Right ventricle myocardium superior (tissue), 1 donor: Measurements from ENCODE around the gene DISP1. TPM values are rescaled to one million over a fixed set of nuclear protein-coding genes. Genes with fewer than 3 reads are reported as not detected.
"Not testable (repeated sequence)": the region's sequence is repeated elsewhere in the genome, so short reads cannot be mapped to it uniquely, and the experiment has no call there.

Experiments used
- ATAC-seq: fragments of 200-7000 bp; cut with Tn5 transposase; one replicate; pipeline ENCODE4 v1.9.1; 2020; ENCODE audit warnings: mild to moderate bottlenecking; ENCODE audit not compliant: poor library complexity
- DNase-seq: peaks from one replicate; pipeline ENCODE4 v3.0.0-alpha.2; 2020
- intact Hi-C: fragments of 100-400 bp; cut with DNase I; formaldehyde crosslinking; loops from one replicate; pipeline ENCODE4 v1.11.2; 2022
- total RNA-seq: library from RNA; stranded (reverse); fragmentation: NEBNext Ultra II Directional; extraction: Animal tissue kit (Norgen Biotek cat#: 25700); gene quantifications from one replicate; pipeline ENCODE4 v1.2.1, GENCODE V29; 2021
- donor health status: DM: no; HTN: yes; CAD: no; lungs with severe emphysema.

Gene DISP1
- total RNA-seq, 1 donor from 2014 or later: 5.1 TPM

GRCh38 chr1:222843469-222844410 is 28.9 kb downstream of the DISP1 start:
- ATAC-seq (no peak), DNase-seq (no peak)
- intact Hi-C loops: no loop called here

- ATAC-seq: no peak
- intact Hi-C loops: no loop called here
- no peak for DNase-seq
Observed at GRCh38 chr1:222844411-222844779, 29.6 kb downstream of the DISP1 start.

- ATAC-seq (no peak), DNase-seq (no peak)
- intact Hi-C loops: no loop called here
Observed at GRCh38 chr1:222845763-222846162, 30.9 kb downstream of the DISP1 start.

GRCh38 chr1:222850550-222850949 is 35.7 kb downstream of the DISP1 start:
- ATAC-seq, DNase-seq, intact Hi-C loops: not testable (repeated sequence)

GRCh38 chr1:222852326-222852725 is 37.5 kb downstream of the DISP1 start:
- ATAC-seq: no peak
- intact Hi-C loops: no loop called here
- DNase-seq: no peak

- intact Hi-C loops: no loop called here
- DNase-seq (no peak), ATAC-seq (no peak)
Observed at GRCh38 chr1:222861062-222861461, 46.2 kb downstream of the DISP1 start.

Other genes starting within 250 kb of the DISP1 start
- gene TAF1A, start 225.1 kb upstream of the DISP1 start, total RNA-seq: 2.5 TPM
- 49.2 TPM for gene MIA3, start 196.9 kb upstream of the DISP1 start, total RNA-seq
- gene AIDA, start 102.5 kb upstream of the DISP1 start, total RNA-seq: 46.9 TPM
- gene BROX, start 102.5 kb upstream of the DISP1 start, total RNA-seq: 22.8 TPM
- gene FAM177B, start 77.8 kb upstream of the DISP1 start, total RNA-seq: not detected